Smooth muscle cell (in vitro differentiated cells): Measurements from ENCODE around the gene CD300C. TPM values are rescaled to one million over a fixed set of nuclear protein-coding genes. Genes with fewer than 3 reads are reported as not detected.

Experiments used
- DNase-seq: peaks from one replicate; lab custom pipeline; 2025; ENCODE audit not compliant: unreplicated experiment; lab: John Stamatoyannopoulos, UW
- H2AFZ ChIP-seq: fragments of 200-600 bp; sonication (generic); 2 replicates; pipeline ENCODE4 v1.6.0; 2016; ENCODE audit warnings: antibody characterized with exemption, low read depth, mild to moderate bottlenecking
- H3F3A ChIP-seq: fragments of 200-600 bp; sonication (generic); 2 replicates; pipeline ENCODE4 v1.6.0; 2017; ENCODE audit warnings: antibody characterized with exemption, low read depth
- H3K27ac ChIP-seq: fragments of 200-600 bp; sonication (generic); 2 replicates; pipeline ENCODE4 v1.5.1; 2016; ENCODE audit warnings: low read depth, mild to moderate bottlenecking
- H3K27me3 ChIP-seq: fragments of 200-600 bp; sonication (generic); 2 replicates; pipeline ENCODE4 v1.6.1; 2016; ENCODE audit warnings: low read depth, mild to moderate bottlenecking
- H3K36me3 ChIP-seq: fragments of 200-600 bp; sonication (generic); 2 replicates; pipeline ENCODE4 v1.5.1; 2016; ENCODE audit warnings: low read depth
- H3K4me1 ChIP-seq: fragments of 200-600 bp; sonication (generic); 2 replicates; pipeline ENCODE4 v1.5.1; 2016; ENCODE audit warnings: low read depth
- H3K4me2 ChIP-seq: fragments of 200-600 bp; sonication (generic); 2 replicates; pipeline ENCODE4 v1.6.0; 2016; ENCODE audit warnings: mild to moderate bottlenecking
- H3K4me3 ChIP-seq: fragments of 200-600 bp; sonication (generic); 2 replicates; pipeline ENCODE4 v1.5.1; 2016; ENCODE audit warnings: mild to moderate bottlenecking
- H3K79me2 ChIP-seq: fragments of 200-600 bp; sonication (generic); 2 replicates; pipeline ENCODE4 v1.6.0; 2016; ENCODE audit warnings: low read depth, mild to moderate bottlenecking
- H3K9ac ChIP-seq: fragments of 200-600 bp; sonication (generic); 2 replicates; pipeline ENCODE4 v1.6.0; 2016; ENCODE audit warnings: low read depth
- H3K9me3 ChIP-seq: fragments of 200-600 bp; sonication (generic); replicated peaks from 2 replicates; pipeline ENCODE4 v1.5.1; 2016; ENCODE audit warnings: low read depth
- H4K20me1 ChIP-seq: fragments of 200-600 bp; sonication (generic); 2 replicates; pipeline ENCODE4 v1.6.0; 2016; ENCODE audit warnings: low read depth
- WGBS: methylation state at CpG from one replicate; pipeline ENCODE4 v1.1.7; 2016; ENCODE audit warnings: low lambda C conversion rate; 5-methylcytosine and 5-hydroxymethylcytosine counted together
- polyA plus RNA-seq: library from polyadenylated mRNA; unstranded; fragments of >200 nt; fragmentation: Nextera tagmentation; extraction: Ambion mirVana; gene quantifications from 2 replicates; pipeline ENCODE4 v1.2.1, GENCODE V29; 2016
- total RNA-seq: library from RNA; depleted of rRNA; stranded (reverse); fragments of >200 nt; gene quantifications from 2 replicates; pipeline ENCODE4 v1.2.3, GENCODE V29; 2014
- TF ChIP-seq, protein P1 (sequence below): fragments of 200-600 bp; sonication (generic); IDR thresholded peaks from 2 replicates; pipeline ENCODE4 v1.5.1; 2017; ENCODE audit warnings: borderline replicate concordance, mild to moderate bottlenecking, antibody characterized with exemption; ENCODE audit not compliant: insufficient read depth, poor library complexity, severe bottlenecking

Gene CD300C
- total and polyA plus RNA-seq, 2 experiments from 2014 or later, result not detected

DNA sequence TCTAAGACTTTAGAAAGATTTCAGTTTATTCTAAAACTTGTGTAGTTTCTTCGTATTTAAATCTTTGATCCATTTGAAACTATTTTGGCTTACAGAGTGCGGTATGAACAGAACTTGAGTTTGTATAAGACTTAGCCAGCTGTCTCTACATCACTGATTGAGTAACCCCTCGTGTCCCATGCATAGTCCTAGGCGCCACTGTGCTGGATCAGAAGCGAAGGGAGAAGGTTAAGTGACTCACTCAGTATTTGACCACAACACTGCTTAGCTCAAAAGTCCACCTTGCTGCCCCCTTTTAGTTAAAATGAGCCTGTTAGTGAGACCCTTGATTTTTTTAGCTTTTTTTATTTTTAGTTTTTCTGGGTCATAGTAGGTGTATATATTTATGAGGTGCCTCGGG is 43.1 kb downstream of the CD300C start:
- no peaks in the 10 kb centered on the region for H3K4me1 ChIP-seq
- no peak overlapping the region for H3K9ac ChIP-seq
- no peaks in the 10 kb centered on the region for H3F3A ChIP-seq
- H3K27ac ChIP-seq, result no peak overlapping the region
- H3K4me3 ChIP-seq, result no peak overlapping the region
- H3K79me2 ChIP-seq, result no peaks in the 10 kb centered on the region
- H3K9me3 ChIP-seq, result no peaks in the 10 kb centered on the region
- no peak overlapping the region for H2AFZ ChIP-seq
- TF ChIP-seq, protein P1, sequence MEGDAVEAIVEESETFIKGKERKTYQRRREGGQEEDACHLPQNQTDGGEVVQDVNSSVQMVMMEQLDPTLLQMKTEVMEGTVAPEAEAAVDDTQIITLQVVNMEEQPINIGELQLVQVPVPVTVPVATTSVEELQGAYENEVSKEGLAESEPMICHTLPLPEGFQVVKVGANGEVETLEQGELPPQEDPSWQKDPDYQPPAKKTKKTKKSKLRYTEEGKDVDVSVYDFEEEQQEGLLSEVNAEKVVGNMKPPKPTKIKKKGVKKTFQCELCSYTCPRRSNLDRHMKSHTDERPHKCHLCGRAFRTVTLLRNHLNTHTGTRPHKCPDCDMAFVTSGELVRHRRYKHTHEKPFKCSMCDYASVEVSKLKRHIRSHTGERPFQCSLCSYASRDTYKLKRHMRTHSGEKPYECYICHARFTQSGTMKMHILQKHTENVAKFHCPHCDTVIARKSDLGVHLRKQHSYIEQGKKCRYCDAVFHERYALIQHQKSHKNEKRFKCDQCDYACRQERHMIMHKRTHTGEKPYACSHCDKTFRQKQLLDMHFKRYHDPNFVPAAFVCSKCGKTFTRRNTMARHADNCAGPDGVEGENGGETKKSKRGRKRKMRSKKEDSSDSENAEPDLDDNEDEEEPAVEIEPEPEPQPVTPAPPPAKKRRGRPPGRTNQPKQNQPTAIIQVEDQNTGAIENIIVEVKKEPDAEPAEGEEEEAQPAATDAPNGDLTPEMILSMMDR, result no peak
- H3K27me3 ChIP-seq, result peaks cover 23% of the 10 kb centered on the region
- no peak for DNase-seq
- H3K36me3 ChIP-seq, result no peaks in the 10 kb centered on the region
- no peaks in the 10 kb centered on the region for H4K20me1 ChIP-seq
- 85% methylated on average over 6 of the region's 6 CpGs for WGBS
- H3K4me2 ChIP-seq, result no peak overlapping the region

DNA sequence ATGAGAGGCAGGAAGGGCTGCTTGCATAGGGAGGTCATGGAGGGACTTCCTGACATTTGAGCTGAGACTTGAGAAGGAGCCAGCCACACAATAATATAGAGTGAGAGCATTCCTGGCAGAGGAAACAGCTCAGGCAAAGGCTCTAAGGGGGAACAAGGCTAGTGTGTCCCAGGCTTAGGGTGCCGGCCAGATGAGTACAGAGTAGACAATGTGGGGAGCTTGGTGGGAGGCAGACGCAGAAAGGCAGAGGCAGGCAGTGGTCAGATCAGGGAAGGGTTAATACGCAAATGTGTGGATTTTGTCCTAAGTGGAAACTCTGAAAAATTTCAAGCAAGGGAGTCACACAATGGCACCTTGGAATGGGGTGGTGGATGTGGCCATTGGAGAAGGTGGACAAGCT is 45.9 kb downstream of the CD300C start:
- H4K20me1 ChIP-seq, result no peaks in the 10 kb centered on the region
- 99% methylated on average over 3 of the region's 3 CpGs for WGBS
- no peak overlapping the region for H2AFZ ChIP-seq
- H3K9ac ChIP-seq, result no peak overlapping the region
- H3K36me3 ChIP-seq, result no peaks in the 10 kb centered on the region
- DNase-seq, result no peak
- H3F3A ChIP-seq, result no peaks in the 10 kb centered on the region
- H3K9me3 ChIP-seq, result no peaks in the 10 kb centered on the region
- H3K27ac ChIP-seq, result no peak overlapping the region
- TF ChIP-seq, protein P1, result no peak
- no peaks in the 10 kb centered on the region for H3K79me2 ChIP-seq
- no peaks in the 10 kb centered on the region for H3K4me1 ChIP-seq
- H3K27me3 ChIP-seq, result peaks cover 18% of the 10 kb centered on the region
- no peak overlapping the region for H3K4me3 ChIP-seq
- no peak overlapping the region for H3K4me2 ChIP-seq

DNA sequence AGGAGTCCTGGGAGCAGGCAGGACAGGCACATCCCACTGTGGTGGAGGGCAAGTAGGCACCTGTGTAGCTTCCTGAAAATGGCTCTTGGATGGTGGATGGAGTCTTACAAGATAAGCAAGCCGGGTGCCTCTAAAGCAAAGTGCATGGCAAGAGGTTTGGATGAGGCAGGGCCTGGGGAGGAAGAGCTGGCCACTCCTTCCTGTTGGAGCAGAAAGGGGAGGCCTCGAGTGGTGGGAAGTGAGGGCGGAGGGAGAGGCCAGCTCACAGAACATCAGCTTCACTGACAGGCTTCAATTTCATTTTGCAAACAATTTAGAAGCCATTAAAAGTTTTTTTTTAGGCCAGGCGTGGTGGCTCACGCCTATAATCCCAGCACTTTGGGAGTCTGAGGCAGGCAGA is 48.4 kb downstream of the CD300C start:
- H3K4me1 ChIP-seq, result no peaks in the 10 kb centered on the region
- H3K36me3 ChIP-seq, result no peaks in the 10 kb centered on the region
- TF ChIP-seq, protein P1, result no peak
- H3F3A ChIP-seq, result no peaks in the 10 kb centered on the region
- H3K27me3 ChIP-seq, result no peaks in the 10 kb centered on the region
- no peak overlapping the region for H3K27ac ChIP-seq
- H3K79me2 ChIP-seq, result no peaks in the 10 kb centered on the region
- H2AFZ ChIP-seq, result no peak overlapping the region
- 65% methylated on average over 5 of the region's 5 CpGs for WGBS
- H3K9me3 ChIP-seq, result no peaks in the 10 kb centered on the region
- H3K4me3 ChIP-seq, result no peak overlapping the region
- H4K20me1 ChIP-seq, result no peaks in the 10 kb centered on the region
- no peak overlapping the region for H3K4me2 ChIP-seq
- no peak for DNase-seq
- H3K9ac ChIP-seq, result no peak overlapping the region

DNA sequence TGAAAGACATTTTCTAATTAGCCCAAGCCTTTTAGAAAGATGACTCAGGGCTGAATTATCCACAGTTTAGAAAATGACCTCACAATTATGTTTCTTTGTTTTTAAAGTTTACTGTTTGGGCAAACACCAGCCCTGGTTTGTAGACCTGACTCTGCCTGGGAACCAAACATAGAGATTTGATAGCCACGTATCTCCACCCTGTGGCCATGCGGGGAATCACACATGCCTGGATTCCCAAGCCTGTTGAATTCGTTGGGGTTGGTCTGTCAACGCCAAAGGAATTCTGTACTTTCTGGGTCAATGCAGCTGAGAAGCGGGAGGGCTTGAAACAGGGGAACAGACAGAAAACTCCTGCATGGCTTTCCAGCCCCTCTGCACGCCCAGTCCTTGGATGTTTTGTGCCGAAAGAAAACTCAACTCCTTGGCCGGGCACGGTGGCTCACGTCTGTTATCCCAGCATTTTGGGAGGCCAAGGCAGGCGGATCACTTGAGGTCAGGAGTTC is 52.5 kb downstream of the CD300C start:
- Histone ChIP-seq H3K4me3 (no peak overlapping the region), H3K27ac (no peak overlapping the region), H3K9ac (no peak overlapping the region), H3K27me3 (no peaks in the 10 kb centered on the region), H2AFZ (no peak overlapping the region), H3K79me2 (no peaks in the 10 kb centered on the region), H3K9me3 (no peaks in the 10 kb centered on the region), H3K36me3 (no peaks in the 10 kb centered on the region), H3K4me1 (no peaks in the 10 kb centered on the region), H4K20me1 (no peaks in the 10 kb centered on the region), H3F3A (no peaks in the 10 kb centered on the region), H3K4me2 (no peak overlapping the region)
- 37% methylated on average over 11 of the region's 11 CpGs for WGBS
- TF ChIP-seq, protein P1, result peak; percentile 89
- peak; percentile 16 for DNase-seq
